ENCODE measurements around the gene PI4K2B. TPM values are rescaled to one million over a fixed set of nuclear protein-coding genes. Genes with fewer than 3 reads are reported as not detected.

Gene PI4K2B
- total and polyA plus RNA-seq, 2 of the 13 experiments (the other 11 are each of a cell fraction or from before 2014, with no cell fraction given) = 6.9 to 25.8 TPM

DNA sequence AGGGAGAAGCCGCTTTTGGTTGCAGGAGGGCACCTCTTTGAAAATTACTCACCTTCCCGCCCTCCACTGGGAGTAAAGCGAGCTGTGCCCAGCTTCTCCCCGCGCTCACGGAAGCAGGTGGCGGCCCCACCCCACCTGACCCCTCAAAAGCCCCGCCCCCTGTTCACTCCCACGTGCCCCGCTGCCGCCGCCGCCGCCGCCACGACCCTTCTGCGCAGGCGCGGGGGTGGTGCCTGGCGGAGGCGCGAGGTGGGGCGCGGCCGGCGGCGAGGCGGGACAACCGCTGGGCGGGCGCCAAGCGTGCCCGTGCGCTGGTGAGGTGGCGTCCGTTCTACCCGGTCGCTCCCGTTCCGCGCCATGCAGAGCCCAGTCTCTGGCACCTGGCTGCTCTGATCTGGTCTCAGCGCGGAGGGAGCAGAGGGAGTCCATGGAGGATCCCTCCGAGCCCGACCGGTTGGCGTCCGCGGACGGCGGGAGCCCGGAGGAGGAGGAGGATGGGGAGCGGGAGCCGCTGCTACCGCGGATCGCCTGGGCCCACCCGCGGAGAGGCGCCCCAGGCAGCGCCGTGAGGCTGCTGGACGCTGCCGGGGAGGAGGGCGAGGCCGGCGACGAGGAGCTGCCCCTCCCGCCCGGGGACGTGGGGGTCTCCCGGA lies at the start of gene PI4K2B (continued):
- peak; percentile 76 for TF ChIP-seq BHLHE40 (IDR thresholded peaks at IDR 0.05; ENCODE audit: low read length)
- no peak for TF ChIP-seq CC2D1A (CRISPR knock-in tag; IDR thresholded peaks at IDR 0.05)
- TF ChIP-seq, protein P1, sequence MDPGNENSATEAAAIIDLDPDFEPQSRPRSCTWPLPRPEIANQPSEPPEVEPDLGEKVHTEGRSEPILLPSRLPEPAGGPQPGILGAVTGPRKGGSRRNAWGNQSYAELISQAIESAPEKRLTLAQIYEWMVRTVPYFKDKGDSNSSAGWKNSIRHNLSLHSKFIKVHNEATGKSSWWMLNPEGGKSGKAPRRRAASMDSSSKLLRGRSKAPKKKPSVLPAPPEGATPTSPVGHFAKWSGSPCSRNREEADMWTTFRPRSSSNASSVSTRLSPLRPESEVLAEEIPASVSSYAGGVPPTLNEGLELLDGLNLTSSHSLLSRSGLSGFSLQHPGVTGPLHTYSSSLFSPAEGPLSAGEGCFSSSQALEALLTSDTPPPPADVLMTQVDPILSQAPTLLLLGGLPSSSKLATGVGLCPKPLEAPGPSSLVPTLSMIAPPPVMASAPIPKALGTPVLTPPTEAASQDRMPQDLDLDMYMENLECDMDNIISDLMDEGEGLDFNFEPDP (CRISPR knock-in tag; conservative IDR thresholded peaks at IDR 0.05) = no peak
- no peak for TF ChIP-seq ZNF326 (CRISPR knock-in tag; IDR thresholded peaks at IDR 0.05; ENCODE audit: borderline replicate concordance)
- peak; percentile 9; the same call in 1 of the 2 replicates for TF ChIP-seq YEATS2 (CRISPR knock-in tag; IDR thresholded peaks at IDR 0.05; ENCODE audit: borderline replicate concordance)
- TF ChIP-seq, protein P2, sequence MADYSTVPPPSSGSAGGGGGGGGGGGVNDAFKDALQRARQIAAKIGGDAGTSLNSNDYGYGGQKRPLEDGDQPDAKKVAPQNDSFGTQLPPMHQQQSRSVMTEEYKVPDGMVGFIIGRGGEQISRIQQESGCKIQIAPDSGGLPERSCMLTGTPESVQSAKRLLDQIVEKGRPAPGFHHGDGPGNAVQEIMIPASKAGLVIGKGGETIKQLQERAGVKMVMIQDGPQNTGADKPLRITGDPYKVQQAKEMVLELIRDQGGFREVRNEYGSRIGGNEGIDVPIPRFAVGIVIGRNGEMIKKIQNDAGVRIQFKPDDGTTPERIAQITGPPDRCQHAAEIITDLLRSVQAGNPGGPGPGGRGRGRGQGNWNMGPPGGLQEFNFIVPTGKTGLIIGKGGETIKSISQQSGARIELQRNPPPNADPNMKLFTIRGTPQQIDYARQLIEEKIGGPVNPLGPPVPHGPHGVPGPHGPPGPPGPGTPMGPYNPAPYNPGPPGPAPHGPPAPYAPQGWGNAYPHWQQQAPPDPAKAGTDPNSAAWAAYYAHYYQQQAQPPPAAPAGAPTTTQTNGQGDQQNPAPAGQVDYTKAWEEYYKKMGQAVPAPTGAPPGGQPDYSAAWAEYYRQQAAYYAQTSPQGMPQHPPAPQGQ (CRISPR knock-in tag; IDR thresholded peaks at IDR 0.05; ENCODE audit: borderline replicate concordance) = no peak
- TF ChIP-seq, protein P3, sequence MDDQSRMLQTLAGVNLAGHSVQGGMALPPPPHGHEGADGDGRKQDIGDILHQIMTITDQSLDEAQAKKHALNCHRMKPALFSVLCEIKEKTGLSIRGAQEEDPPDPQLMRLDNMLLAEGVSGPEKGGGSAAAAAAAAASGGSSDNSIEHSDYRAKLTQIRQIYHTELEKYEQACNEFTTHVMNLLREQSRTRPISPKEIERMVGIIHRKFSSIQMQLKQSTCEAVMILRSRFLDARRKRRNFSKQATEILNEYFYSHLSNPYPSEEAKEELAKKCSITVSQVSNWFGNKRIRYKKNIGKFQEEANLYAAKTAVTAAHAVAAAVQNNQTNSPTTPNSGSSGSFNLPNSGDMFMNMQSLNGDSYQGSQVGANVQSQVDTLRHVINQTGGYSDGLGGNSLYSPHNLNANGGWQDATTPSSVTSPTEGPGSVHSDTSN (CRISPR knock-in tag; IDR thresholded peaks at IDR 0.05; ENCODE audit: borderline replicate concordance) = no peak
- TF ChIP-seq, protein P4, sequence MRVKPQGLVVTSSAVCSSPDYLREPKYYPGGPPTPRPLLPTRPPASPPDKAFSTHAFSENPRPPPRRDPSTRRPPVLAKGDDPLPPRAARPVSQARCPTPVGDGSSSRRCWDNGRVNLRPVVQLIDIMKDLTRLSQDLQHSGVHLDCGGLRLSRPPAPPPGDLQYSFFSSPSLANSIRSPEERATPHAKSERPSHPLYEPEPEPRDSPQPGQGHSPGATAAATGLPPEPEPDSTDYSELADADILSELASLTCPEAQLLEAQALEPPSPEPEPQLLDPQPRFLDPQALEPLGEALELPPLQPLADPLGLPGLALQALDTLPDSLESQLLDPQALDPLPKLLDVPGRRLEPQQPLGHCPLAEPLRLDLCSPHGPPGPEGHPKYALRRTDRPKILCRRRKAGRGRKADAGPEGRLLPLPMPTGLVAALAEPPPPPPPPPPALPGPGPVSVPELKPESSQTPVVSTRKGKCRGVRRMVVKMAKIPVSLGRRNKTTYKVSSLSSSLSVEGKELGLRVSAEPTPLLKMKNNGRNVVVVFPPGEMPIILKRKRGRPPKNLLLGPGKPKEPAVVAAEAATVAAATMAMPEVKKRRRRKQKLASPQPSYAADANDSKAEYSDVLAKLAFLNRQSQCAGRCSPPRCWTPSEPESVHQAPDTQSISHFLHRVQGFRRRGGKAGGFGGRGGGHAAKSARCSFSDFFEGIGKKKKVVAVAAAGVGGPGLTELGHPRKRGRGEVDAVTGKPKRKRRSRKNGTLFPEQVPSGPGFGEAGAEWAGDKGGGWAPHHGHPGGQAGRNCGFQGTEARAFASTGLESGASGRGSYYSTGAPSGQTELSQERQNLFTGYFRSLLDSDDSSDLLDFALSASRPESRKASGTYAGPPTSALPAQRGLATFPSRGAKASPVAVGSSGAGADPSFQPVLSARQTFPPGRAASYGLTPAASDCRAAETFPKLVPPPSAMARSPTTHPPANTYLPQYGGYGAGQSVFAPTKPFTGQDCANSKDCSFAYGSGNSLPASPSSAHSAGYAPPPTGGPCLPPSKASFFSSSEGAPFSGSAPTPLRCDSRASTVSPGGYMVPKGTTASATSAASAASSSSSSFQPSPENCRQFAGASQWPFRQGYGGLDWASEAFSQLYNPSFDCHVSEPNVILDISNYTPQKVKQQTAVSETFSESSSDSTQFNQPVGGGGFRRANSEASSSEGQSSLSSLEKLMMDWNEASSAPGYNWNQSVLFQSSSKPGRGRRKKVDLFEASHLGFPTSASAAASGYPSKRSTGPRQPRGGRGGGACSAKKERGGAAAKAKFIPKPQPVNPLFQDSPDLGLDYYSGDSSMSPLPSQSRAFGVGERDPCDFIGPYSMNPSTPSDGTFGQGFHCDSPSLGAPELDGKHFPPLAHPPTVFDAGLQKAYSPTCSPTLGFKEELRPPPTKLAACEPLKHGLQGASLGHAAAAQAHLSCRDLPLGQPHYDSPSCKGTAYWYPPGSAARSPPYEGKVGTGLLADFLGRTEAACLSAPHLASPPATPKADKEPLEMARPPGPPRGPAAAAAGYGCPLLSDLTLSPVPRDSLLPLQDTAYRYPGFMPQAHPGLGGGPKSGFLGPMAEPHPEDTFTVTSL (CRISPR knock-in tag; IDR thresholded peaks at IDR 0.05; ENCODE audit: borderline replicate concordance) = no peak
- TF ChIP-seq TSC22D2 (CRISPR knock-in tag; IDR thresholded peaks at IDR 0.05; ENCODE audit: borderline replicate concordance) = no peak
- TF ChIP-seq ZIK1 (CRISPR knock-in tag; IDR thresholded peaks at IDR 0.05; ENCODE audit: borderline replicate concordance, low read depth) = peak; percentile 44; the same call in 1 of the 2 replicates
- no peak for TF ChIP-seq HMG20B (CRISPR knock-in tag; conservative IDR thresholded peaks at IDR 0.05)
- TF ChIP-seq, protein P5, sequence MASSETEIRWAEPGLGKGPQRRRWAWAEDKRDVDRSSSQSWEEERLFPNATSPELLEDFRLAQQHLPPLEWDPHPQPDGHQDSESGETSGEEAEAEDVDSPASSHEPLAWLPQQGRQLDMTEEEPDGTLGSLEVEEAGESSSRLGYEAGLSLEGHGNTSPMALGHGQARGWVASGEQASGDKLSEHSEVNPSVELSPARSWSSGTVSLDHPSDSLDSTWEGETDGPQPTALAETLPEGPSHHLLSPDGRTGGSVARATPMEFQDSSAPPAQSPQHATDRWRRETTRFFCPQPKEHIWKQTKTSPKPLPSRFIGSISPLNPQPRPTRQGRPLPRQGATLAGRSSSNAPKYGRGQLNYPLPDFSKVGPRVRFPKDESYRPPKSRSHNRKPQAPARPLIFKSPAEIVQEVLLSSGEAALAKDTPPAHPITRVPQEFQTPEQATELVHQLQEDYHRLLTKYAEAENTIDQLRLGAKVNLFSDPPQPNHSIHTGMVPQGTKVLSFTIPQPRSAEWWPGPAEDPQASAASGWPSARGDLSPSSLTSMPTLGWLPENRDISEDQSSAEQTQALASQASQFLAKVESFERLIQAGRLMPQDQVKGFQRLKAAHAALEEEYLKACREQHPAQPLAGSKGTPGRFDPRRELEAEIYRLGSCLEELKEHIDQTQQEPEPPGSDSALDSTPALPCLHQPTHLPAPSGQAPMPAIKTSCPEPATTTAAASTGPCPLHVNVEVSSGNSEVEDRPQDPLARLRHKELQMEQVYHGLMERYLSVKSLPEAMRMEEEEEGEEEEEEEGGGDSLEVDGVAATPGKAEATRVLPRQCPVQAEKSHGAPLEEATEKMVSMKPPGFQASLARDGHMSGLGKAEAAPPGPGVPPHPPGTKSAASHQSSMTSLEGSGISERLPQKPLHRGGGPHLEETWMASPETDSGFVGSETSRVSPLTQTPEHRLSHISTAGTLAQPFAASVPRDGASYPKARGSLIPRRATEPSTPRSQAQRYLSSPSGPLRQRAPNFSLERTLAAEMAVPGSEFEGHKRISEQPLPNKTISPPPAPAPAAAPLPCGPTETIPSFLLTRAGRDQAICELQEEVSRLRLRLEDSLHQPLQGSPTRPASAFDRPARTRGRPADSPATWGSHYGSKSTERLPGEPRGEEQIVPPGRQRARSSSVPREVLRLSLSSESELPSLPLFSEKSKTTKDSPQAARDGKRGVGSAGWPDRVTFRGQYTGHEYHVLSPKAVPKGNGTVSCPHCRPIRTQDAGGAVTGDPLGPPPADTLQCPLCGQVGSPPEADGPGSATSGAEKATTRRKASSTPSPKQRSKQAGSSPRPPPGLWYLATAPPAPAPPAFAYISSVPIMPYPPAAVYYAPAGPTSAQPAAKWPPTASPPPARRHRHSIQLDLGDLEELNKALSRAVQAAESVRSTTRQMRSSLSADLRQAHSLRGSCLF (CRISPR knock-in tag; IDR thresholded peaks at IDR 0.05; ENCODE audit: borderline replicate concordance) = no peak

Measured in HepG2 (cell line).